GM19043 (cell line): Measurements from ENCODE around the gene OAS1.
"Not testable (repeated sequence)": the region's sequence is repeated elsewhere in the genome, so short reads cannot be mapped to it uniquely, and the experiment has no call there.

ENCODE experiments used
- ATAC-seq: cut with Tn5 transposase; IDR thresholded peaks from one replicate; pipeline ENCODE4 v1.9.1; 2021; ENCODE audit warnings: low read depth; ENCODE audit not compliant: unreplicated experiment

Gene OAS1

GRCh38 chr12:112898380-112898779 lies 8.4 kb upstream of the OAS1 start:
- no peak for ATAC-seq

- ATAC-seq, result no peak
These were observed 6.2 kb upstream of the OAS1 start for GRCh38 chr12:112900298-112901145.

- no peak for ATAC-seq
These were observed 5.5 kb upstream of the OAS1 start for GRCh38 chr12:112901271-112901670.

DNA sequence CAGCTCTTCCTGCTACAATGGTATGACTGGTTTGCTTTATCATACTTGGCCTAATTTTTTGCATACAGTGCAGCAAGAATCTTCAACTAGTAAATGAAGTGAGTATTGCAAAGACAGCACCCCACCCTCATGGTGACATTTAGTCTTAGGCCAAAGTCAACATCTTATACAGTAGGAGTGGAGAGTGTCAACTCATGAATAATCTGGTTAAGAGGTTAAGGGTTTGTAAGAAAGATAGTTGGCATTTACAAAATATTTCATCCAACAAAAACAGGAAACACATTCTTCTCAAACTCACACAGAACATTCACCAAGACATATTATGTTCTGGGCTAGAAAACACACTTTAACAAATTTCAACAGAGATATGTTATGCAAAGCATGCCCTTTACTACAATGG lies 2.2 kb upstream of the OAS1 start:
- no peak for ATAC-seq

GRCh38 chr12:112905451-112906089 lies 1.2 kb upstream of the OAS1 start:
- no peak for ATAC-seq

DNA sequence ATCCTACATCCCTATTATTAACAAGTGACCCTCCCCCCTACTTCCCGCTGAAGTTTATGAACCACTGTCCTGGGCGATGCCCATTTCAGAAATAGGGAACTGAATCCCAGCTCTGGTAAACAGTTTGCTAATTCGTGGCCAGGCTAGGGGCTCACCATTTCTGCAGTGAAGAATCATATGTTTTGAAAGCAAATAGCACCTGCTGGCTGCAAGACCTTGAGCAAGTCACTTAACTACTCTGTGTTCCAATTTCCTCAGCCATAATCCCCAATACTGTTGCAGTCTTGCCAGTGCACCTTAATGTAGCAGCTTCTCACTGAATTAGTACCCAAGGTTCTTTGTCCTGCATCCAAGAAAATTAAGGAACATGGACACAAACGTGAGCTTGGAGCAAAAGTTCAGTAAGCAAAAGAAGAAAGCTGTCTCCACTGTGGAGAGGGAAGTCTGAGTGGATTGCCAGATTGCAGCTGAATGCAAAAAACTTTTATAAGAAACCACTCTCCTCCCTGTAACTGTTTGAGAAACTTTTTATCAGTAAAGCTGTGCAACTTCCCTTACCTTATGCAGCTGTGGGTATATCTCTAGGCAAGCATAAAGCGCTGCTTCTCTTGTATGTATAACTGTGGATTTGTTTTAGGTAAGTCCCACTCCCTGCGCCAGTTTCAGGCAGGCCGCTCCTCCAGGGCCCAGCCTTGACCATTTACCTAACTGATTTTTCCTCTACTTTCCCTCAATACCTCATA lies 824 bp downstream of the OAS1 start:
- peak; percentile 42 for ATAC-seq

- no peak for ATAC-seq
These were observed 1.8 kb downstream of the OAS1 start for GRCh38 chr12:112908548-112908947.

DNA sequence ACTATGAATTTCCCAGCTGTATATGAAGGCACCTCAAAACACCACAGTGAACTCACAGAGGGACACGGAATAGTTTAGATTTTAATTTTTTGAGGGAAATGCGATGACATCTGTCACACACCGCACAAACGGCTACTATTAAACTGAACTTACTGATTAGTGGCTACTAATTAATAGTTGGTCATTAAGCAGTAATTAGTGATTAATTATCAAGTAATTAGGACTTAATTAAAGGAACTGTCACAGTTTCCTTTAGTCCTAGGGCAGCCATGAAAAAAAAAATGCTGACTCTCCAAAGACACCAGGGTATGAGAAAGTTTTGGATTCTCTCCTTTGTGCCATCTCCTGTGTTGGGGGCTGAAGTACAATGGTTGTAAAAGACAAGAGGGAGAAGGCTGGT lies 2.9 kb downstream of the OAS1 start:
- no peak for ATAC-seq

GRCh38 chr12:112913038-112913688 lies 6.4 kb downstream of the OAS1 start:
- no peak for ATAC-seq

- ATAC-seq, result not testable (repeated sequence)
These were observed 7.1 kb downstream of the OAS1 start for GRCh38 chr12:112913888-112914287.

DNA sequence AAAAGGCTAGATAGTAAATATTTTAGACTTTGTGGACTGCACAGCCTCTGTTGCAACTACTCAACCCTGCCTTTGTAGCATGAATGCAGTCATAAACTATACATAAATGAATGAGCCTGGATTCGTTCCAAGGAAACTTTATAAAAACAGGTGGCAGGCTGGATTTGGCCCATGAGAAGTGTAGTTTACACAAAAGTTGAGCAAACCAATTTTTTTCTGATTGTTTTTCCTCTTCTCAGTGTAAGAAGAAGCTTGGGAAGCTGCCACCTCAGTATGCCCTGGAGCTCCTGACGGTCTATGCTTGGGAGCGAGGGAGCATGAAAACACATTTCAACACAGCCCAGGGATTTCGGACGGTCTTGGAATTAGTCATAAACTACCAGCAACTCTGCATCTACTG lies 9.5 kb downstream of the OAS1 start:
- no peak for ATAC-seq

- ATAC-seq, result no peak
These were observed 12.4 kb downstream of the OAS1 start for GRCh38 chr12:112919121-112919520.

- ATAC-seq, result peak; percentile 85
These were observed 18.2 kb downstream of the OAS1 start for GRCh38 chr12:112924986-112925385.

DNA sequence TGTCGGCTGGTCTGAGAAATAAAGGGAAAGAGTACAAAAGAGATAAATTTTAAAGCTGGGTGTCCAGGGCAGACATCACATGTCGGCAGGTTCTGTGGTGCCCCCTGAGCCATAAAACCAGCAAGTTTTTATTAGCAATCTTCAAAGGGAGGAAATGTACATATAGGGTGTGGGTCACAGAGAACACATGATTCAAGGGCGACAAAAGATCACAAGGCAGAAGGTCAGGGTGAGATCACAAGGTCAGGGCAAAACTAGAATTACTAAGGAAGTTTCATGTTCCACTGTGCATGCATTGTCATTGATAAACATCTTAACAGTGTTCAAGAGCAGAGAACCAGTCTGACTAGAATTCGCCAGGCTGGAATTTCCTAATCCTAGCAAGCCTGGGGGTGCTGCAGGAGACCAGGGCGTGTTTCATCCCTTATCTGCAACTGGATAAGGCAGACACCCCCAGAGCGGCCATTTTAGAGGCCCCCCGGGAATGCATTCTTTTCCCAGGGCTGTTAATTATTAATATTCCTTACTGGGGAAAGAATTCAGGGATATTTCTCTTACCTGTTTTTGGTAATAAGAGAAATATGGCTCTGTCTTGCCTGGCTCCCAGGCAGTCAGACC lies 19.8 kb downstream of the OAS1 start:
- not testable (repeated sequence) for ATAC-seq

DNA sequence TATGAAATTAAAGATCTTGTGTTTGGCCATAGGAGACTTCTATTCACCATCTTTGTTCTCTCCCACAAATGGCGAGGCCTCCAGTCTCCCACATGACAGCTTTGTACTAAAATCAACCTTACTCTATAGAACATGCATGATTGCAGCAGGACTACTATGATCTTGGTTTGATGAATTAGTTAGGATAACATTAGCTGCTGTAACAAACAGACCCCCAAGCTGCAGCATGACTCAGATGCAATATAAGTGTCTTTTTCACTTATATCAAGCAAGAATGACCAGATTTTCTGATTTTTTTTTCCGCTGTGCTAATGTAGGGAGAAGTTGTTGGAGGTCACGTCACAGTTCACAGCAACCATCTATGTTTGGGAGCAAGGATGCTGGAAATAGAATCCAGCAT lies 20.7 kb downstream of the OAS1 start:
- ATAC-seq, result no peak

DNA sequence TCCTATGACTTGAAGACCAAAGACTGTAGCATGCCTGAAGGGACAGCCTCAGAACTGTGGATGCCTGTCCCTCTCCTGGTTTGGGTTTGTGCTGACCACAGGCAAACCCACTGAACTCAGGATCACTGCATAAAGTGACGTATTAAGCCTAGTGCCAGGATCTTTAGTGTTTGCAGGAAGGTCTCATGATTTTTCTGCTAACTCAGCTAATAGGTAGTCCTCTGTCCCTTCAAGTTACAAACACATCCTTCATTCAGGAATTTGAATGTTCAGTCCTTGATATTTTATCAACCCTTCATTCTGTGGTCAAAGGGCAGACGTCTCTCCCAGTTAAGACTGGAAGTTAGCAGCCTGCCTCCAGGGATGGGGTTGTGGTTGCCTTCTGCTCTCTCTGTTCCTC lies 21.2 kb downstream of the OAS1 start:
- ATAC-seq, result no peak

DNA sequence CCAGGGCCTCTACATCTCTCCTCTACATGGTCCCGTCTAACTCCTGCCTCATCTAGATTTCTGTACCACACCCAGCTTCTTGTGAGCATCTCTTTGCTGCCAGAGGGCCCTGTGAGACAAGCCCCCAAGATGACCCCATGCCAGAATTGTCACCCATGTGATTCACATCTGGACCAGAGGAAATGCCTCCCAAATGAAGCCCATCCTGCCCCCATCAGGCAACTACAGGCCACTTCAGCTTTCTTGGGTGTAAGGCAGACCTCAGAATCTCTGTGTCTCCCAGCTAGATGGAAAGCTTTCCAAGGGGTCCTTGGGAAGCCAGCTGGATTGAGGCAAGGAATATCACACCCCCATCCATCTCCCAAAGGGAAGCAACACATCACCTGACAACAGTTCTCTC lies 22.2 kb downstream of the OAS1 start:
- no peak for ATAC-seq

- ATAC-seq, result no peak
These were observed 23.0 kb downstream of the OAS1 start for GRCh38 chr12:112929715-112930114.

DNA sequence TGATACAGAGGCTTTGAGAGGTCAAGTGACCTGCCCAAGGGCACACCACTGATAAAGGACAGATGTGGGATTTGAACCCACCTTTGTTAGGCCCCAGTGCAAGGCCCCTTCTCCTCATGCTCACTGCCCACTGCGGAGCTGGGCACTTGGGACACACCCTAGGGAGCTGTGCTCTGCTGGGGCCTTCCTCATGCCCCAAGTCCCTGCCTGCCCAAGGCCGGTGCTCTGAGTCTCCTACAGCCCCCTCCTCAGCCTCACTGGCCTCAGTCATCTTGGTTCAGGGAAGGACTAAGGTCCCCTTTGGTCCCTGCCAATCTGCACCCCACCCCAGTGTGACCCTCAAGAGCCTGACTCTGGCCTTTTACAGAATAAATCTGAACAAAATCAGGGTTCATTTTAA lies 23.6 kb downstream of the OAS1 start:
- no peak for ATAC-seq

DNA sequence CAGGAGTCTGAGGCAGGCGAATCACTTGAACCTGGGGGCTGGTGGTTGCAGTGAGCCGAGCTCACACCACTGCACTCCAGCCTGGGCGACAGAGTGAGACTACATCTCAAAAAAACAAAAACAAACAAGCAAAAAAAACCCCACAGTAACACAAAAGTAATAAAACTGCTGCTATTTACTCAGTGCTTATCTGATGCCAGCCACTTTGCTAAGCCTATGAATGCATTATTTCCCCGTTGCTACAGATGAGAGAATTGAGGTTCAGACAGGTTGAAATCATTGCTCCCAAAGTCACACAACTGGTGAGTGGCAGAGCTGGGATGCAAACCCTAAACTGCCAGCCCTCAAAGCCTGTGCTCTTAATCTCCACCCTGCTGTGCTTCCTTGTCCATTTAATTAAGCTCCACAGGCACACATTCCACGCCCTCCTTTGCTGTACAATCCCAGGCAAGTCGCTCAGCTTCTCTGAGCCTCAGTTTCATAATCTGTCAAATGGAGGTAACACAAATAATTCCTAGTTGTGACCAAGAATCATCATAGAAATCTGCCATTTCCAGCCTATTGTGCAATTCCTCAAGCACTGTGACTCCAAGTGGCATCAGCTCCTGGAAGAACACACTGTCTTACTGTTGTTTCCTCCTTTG lies 25.8 kb downstream of the OAS1 start:
- no peak for ATAC-seq
